WTC11 (cell line): ENCODE results near the gene COBL. TPM values are rescaled to one million over a fixed set of nuclear protein-coding genes. Genes with fewer than 3 reads are reported as not detected.

Source experiments
- ATAC-seq: fragments of 200-7000 bp; cut with Tn5 transposase; 2 replicates; pipeline ENCODE4 v1.10.0; 2021; ENCODE audit warnings: mild to moderate bottlenecking, moderate library complexity
- CTCF ChIA-PET: fragments of 300-600 bp; sonication (Branson Sonifier 250); formaldehyde crosslinking; loops from one replicate; lab custom pipeline; 2021; ENCODE audit warnings: antibody characterized with exemption; lab: Charles Lee
- POLR2A ChIA-PET: fragments of 350-600 bp; sonication (Branson Sonifier 250); formaldehyde crosslinking; loops from one replicate; lab custom pipeline; 2021; ENCODE audit warnings: antibody characterized with exemption; lab: Charles Lee
- DNase-seq: peaks from one replicate; pipeline ENCODE4 v3.0.0; 2021; ENCODE audit warnings: low spot score
- H3K27ac Mint-ChIP-seq: 2 replicates; pipeline ENCODE4 v1.8.0; 2021; ENCODE audit warnings: mixed read lengths
- H3K27me3 Mint-ChIP-seq: 2 replicates; pipeline ENCODE4 v1.8.0; 2021; ENCODE audit warnings: low read depth, mild to moderate bottlenecking, moderate library complexity, mixed read lengths
- H3K36me3 Mint-ChIP-seq: 2 replicates; pipeline ENCODE4 v1.8.0; 2021; ENCODE audit warnings: mixed read lengths
- H3K4me1 Mint-ChIP-seq: 2 replicates; pipeline ENCODE4 v1.8.0; 2022; ENCODE audit warnings: mixed read lengths
- H3K4me3 Mint-ChIP-seq: 2 replicates; pipeline ENCODE4 v1.8.0; 2021; ENCODE audit warnings: mild to moderate bottlenecking, moderate library complexity, mixed read lengths
- H3K9me3 Mint-ChIP-seq: 2 replicates; pipeline ENCODE4 v1.8.0; 2021; ENCODE audit warnings: mixed read lengths
- CREM ChIP-seq: sonication (generic); formaldehyde crosslinking; IDR thresholded peaks from 2 replicates; pipeline ENCODE4 v1.8.1; 2022; ENCODE audit warnings: mild to moderate bottlenecking, missing genetic modification reagents, moderate library complexity
- FOXK1 ChIP-seq: sonication (generic); formaldehyde crosslinking; IDR thresholded peaks from 2 replicates; pipeline ENCODE4 v1.8.0; 2022; ENCODE audit warnings: mild to moderate bottlenecking, moderate library complexity, missing genetic modification reagents
- FOXP1 ChIP-seq: sonication (generic); formaldehyde crosslinking; IDR thresholded peaks from 2 replicates; pipeline ENCODE4 v1.8.0; 2022; ENCODE audit warnings: missing genetic modification reagents, mild to moderate bottlenecking, moderate library complexity, borderline replicate concordance
- GABPB1 ChIP-seq: sonication (generic); formaldehyde crosslinking; IDR thresholded peaks from 2 replicates; pipeline ENCODE4 v1.8.1; 2023; ENCODE audit warnings: mild to moderate bottlenecking, missing genetic modification reagents
- JUN ChIP-seq: sonication (generic); formaldehyde crosslinking; IDR thresholded peaks from 2 replicates; pipeline ENCODE4 v1.8.0; 2023; ENCODE audit warnings: mild to moderate bottlenecking, missing genetic modification reagents
- NFATC4 ChIP-seq: fragments of 250-450 bp; sonication (Bioruptor Pico); IDR thresholded peaks from 2 replicates; pipeline ENCODE4 v1.9.0; 2021; ENCODE audit warnings: mild to moderate bottlenecking
- NFYB ChIP-seq: sonication (generic); formaldehyde crosslinking; conservative IDR thresholded peaks from 2 replicates; pipeline ENCODE4 v1.8.0; 2022; ENCODE audit warnings: low read depth, missing genetic modification reagents
- RELA ChIP-seq: sonication (generic); formaldehyde crosslinking; IDR thresholded peaks from 2 replicates; pipeline ENCODE4 v1.8.1; 2022; ENCODE audit warnings: missing genetic modification reagents, mild to moderate bottlenecking, borderline replicate concordance
- SMAD4 ChIP-seq: sonication (generic); formaldehyde crosslinking; IDR thresholded peaks from 2 replicates; pipeline ENCODE4 v1.8.0; 2022; ENCODE audit warnings: mild to moderate bottlenecking, missing genetic modification reagents
- TP53 ChIP-seq: sonication (generic); formaldehyde crosslinking; IDR thresholded peaks from 2 replicates; pipeline ENCODE4 v1.8.1; 2023; ENCODE audit warnings: mild to moderate bottlenecking, missing genetic modification reagents
- ZNF317 ChIP-seq: sonication (generic); formaldehyde crosslinking; IDR thresholded peaks from 2 replicates; pipeline ENCODE4 v1.8.1; 2023; ENCODE audit warnings: low read depth, mild to moderate bottlenecking, moderate library complexity, missing genetic modification reagents, borderline replicate concordance
- ZNF396 ChIP-seq: fragments of 250-450 bp; sonication (Bioruptor Pico); IDR thresholded peaks from 2 replicates; pipeline ENCODE4 v1.8.0; 2021; ENCODE audit warnings: mild to moderate bottlenecking, moderate library complexity, borderline replicate concordance
- ZNF423 ChIP-seq: fragments of 250-450 bp; sonication (Bioruptor Pico); IDR thresholded peaks from 2 replicates; pipeline ENCODE4 v2.1.2; 2022; ENCODE audit warnings: mild to moderate bottlenecking, moderate library complexity
- total RNA-seq: library from RNA; stranded (reverse); gene quantifications from 3 replicates; pipeline ENCODE4 v1.2.3, GENCODE V29; 2021
- TF ChIP-seq, protein P1 (sequence below): fragments of 250-450 bp; sonication (Bioruptor Pico); IDR thresholded peaks from 2 replicates; pipeline ENCODE4 v1.9.0; 2021; ENCODE audit warnings: mild to moderate bottlenecking
- TF ChIP-seq, protein P2 (sequence below): fragments of 250-450 bp; sonication (Bioruptor Pico); IDR thresholded peaks from 2 replicates; pipeline ENCODE4 v1.9.0; 2021; ENCODE audit warnings: mild to moderate bottlenecking, borderline replicate concordance
- TF ChIP-seq, protein P3 (sequence below): sonication (generic); formaldehyde crosslinking; IDR thresholded peaks from 2 replicates; pipeline ENCODE4 v1.8.1; 2023; ENCODE audit warnings: mild to moderate bottlenecking, missing genetic modification reagents, moderate library complexity
- TF ChIP-seq, protein P4 (sequence below): sonication (generic); formaldehyde crosslinking; IDR thresholded peaks from 2 replicates; pipeline ENCODE4 v1.8.1; 2022; ENCODE audit warnings: missing genetic modification reagents, borderline replicate concordance
- TF ChIP-seq, protein P5 (sequence below): sonication (generic); formaldehyde crosslinking; IDR thresholded peaks from 2 replicates; pipeline ENCODE4 v1.8.1; 2022; ENCODE audit warnings: mild to moderate bottlenecking, missing genetic modification reagents, moderate library complexity, borderline replicate concordance
- TF ChIP-seq, protein P6 (sequence below): sonication (generic); formaldehyde crosslinking; IDR thresholded peaks from 2 replicates; pipeline ENCODE4 v1.8.0; 2023; ENCODE audit warnings: missing genetic modification reagents

COBL gene
- total RNA-seq, 1 experiment from 2014 or later = 36.5 TPM

DNA sequence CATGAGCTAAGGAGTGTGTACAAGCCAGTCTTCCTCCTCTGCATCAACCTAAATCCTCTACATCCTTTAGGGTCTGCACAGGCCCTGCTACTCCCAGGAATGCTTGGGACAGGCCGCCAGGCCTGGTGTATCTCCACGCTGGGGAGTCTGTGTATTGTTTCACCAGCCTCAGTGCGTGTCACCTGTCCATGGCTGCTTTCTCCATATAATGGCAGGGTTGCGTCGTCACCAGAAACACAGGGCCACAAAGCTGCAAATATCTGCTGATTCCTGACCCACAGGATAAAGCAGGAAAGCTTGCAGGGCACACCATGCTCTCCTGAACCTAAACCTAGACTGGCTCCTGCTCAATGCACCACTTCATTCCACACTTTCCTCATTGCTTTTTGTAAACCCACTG lies 45.6 kb downstream of the COBL start (continued):
- no peak for TF ChIP-seq RELA (CRISPR knock-in tag)
- no peak for TF ChIP-seq CREM (CRISPR knock-in tag)
- TF ChIP-seq, protein P1, sequence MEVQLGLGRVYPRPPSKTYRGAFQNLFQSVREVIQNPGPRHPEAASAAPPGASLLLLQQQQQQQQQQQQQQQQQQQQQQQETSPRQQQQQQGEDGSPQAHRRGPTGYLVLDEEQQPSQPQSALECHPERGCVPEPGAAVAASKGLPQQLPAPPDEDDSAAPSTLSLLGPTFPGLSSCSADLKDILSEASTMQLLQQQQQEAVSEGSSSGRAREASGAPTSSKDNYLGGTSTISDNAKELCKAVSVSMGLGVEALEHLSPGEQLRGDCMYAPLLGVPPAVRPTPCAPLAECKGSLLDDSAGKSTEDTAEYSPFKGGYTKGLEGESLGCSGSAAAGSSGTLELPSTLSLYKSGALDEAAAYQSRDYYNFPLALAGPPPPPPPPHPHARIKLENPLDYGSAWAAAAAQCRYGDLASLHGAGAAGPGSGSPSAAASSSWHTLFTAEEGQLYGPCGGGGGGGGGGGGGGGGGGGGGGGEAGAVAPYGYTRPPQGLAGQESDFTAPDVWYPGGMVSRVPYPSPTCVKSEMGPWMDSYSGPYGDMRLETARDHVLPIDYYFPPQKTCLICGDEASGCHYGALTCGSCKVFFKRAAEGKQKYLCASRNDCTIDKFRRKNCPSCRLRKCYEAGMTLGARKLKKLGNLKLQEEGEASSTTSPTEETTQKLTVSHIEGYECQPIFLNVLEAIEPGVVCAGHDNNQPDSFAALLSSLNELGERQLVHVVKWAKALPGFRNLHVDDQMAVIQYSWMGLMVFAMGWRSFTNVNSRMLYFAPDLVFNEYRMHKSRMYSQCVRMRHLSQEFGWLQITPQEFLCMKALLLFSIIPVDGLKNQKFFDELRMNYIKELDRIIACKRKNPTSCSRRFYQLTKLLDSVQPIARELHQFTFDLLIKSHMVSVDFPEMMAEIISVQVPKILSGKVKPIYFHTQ (CRISPR knock-in tag) = no peak
- TF ChIP-seq NFYB = no peak
- no peak for TF ChIP-seq FOXK1
- TF ChIP-seq JUN (CRISPR knock-in tag) = no peak

DNA sequence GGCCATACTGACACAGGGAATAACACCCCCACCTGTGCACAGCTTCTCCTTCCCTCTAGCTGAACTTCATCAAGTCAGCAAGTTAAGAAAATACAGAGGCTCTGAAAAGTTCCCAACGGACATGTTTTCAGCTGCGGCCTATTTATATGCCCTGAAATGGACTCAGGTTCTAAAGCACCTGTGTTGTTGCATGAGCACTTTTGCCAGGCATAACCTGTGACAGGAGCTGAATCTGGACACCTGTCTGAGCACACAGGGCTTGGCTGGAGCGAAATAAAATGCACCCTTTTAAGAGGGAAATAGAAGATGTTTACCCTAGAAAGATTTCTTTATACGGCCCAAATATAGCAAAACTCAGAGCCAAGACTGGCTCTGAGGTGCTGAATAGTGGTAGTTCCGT lies 46.7 kb downstream of the COBL start:
- Mint-ChIP-seq H3K27me3 (no peaks in the 10 kb centered on the region), H3K4me3 (no peak overlapping the region), H3K36me3 (no peaks in the 10 kb centered on the region), H3K27ac (no peak overlapping the region), H3K4me1 (peaks cover 40% of the 10 kb centered on the region), H3K9me3 (0 out of 2 replicates have a peak, but pooled peaks cover 3% of the 10 kb centered on the region)
- POLR2A ChIA-PET = interaction anchor here (0.5 kb wide), 1 partner anchor 28 kb away, joined by 3 read pairs; no protein-coding TSS in a partner anchor
- no peak for ATAC-seq
- no peak for DNase-seq
- TF ChIP-seq GABPB1 (CRISPR knock-in tag) (no peak), ZNF396 (CRISPR knock-in tag) (no peak), ZNF317 (no peak)
- CTCF ChIA-PET = interaction anchor here (1.5 kb wide), 1 partner anchor 107 kb away, joined by 5 read pairs; no protein-coding TSS in a partner anchor

DNA sequence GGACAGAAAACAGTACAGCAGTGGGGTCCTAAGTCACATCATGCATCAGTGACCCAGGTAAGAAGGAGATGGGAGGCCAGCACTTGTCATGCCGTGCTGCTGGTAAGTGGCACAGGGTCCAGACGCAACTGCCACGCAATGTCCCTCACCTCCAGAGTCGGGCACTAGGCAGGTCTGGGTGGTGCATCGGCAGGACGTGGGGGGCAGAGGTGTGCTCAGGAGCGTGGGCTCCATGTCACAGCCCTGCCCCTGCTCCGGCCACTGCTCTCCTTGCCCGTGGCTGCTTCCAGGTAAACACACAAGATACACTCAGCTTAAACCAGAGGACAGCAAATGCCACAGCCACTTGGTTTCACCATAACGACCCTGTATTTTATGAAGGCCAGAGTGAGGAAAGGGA lies 47.3 kb downstream of the COBL start:
- Mint-ChIP-seq H3K27ac (peak overlapping the region; percentile 61), H3K4me1 (peaks cover 34% of the 10 kb centered on the region), H3K27me3 (no peaks in the 10 kb centered on the region), H3K9me3 (0 out of 2 replicates have a peak, but pooled peaks cover 3% of the 10 kb centered on the region)
- DNase-seq (no peak), ATAC-seq (no peak)
- CTCF ChIA-PET = interaction anchor here (0.7 to 1.5 kb wide), 2 partner anchors 26 to 107 kb away, joined by 3 to 5 read pairs; no protein-coding TSS in a partner anchor
- POLR2A ChIA-PET = no interaction called here
- TF ChIP-seq, protein P2, sequence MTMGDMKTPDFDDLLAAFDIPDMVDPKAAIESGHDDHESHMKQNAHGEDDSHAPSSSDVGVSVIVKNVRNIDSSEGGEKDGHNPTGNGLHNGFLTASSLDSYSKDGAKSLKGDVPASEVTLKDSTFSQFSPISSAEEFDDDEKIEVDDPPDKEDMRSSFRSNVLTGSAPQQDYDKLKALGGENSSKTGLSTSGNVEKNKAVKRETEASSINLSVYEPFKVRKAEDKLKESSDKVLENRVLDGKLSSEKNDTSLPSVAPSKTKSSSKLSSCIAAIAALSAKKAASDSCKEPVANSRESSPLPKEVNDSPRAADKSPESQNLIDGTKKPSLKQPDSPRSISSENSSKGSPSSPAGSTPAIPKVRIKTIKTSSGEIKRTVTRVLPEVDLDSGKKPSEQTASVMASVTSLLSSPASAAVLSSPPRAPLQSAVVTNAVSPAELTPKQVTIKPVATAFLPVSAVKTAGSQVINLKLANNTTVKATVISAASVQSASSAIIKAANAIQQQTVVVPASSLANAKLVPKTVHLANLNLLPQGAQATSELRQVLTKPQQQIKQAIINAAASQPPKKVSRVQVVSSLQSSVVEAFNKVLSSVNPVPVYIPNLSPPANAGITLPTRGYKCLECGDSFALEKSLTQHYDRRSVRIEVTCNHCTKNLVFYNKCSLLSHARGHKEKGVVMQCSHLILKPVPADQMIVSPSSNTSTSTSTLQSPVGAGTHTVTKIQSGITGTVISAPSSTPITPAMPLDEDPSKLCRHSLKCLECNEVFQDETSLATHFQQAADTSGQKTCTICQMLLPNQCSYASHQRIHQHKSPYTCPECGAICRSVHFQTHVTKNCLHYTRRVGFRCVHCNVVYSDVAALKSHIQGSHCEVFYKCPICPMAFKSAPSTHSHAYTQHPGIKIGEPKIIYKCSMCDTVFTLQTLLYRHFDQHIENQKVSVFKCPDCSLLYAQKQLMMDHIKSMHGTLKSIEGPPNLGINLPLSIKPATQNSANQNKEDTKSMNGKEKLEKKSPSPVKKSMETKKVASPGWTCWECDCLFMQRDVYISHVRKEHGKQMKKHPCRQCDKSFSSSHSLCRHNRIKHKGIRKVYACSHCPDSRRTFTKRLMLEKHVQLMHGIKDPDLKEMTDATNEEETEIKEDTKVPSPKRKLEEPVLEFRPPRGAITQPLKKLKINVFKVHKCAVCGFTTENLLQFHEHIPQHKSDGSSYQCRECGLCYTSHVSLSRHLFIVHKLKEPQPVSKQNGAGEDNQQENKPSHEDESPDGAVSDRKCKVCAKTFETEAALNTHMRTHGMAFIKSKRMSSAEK (CRISPR knock-in tag) = no peak
- TF ChIP-seq FOXP1 (CRISPR knock-in tag) = peak; percentile 44; the same call in 1 of the 2 replicates
- TF ChIP-seq, all 79 proteins: peak for 1
- Mint-ChIP-seq H3K4me3 (no peak overlapping the region), H3K36me3 (no peaks in the 10 kb centered on the region)

DNA sequence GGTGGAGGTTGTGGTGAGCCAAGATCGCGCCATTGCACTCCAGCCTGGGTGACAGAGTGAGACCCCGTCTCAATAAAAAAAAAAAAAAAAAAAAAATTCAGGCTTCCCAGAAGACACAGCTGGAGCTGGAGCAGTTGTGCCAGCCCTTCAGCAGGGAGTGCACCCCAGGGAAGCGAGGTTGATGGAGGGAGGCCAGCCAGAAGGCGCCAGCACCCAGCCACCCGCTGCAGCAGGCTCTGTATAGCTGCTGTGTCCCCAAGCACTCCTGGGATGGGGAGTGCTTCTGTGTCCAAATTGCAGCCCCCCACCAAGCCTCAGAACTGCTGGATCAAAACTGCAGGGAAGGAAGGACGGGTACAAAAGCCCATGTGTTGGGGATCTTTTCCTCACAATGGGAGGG lies 47.8 kb downstream of the COBL start:
- H3K36me3 Mint-ChIP-seq = no peaks in the 10 kb centered on the region
- H3K27ac Mint-ChIP-seq = no peak overlapping the region; the same call in 1 of the 2 replicates
- ChIA-PET POLR2A (no interaction called here), CTCF (interaction anchor here (0.7 to 1.5 kb wide), 2 partner anchors 25 to 106 kb away, joined by 3 to 5 read pairs; no protein-coding TSS in a partner anchor)
- no peaks in the 10 kb centered on the region for H3K27me3 Mint-ChIP-seq
- 0 out of 2 replicates have a peak, but pooled peaks cover 3% of the 10 kb centered on the region for H3K9me3 Mint-ChIP-seq
- DNase-seq (no peak), ATAC-seq (no peak)
- no peak overlapping the region for H3K4me3 Mint-ChIP-seq
- peaks cover 32% of the 10 kb centered on the region for H3K4me1 Mint-ChIP-seq
- TF ChIP-seq NFATC4 (CRISPR knock-in tag) = no peak
- no peak for TF ChIP-seq SMAD4 (CRISPR knock-in tag)
- TF ChIP-seq, protein P3, sequence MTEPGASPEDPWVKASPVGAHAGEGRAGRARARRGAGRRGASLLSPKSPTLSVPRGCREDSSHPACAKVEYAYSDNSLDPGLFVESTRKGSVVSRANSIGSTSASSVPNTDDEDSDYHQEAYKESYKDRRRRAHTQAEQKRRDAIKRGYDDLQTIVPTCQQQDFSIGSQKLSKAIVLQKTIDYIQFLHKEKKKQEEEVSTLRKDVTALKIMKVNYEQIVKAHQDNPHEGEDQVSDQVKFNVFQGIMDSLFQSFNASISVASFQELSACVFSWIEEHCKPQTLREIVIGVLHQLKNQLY (CRISPR knock-in tag) = no peak
- TF ChIP-seq, protein P4, sequence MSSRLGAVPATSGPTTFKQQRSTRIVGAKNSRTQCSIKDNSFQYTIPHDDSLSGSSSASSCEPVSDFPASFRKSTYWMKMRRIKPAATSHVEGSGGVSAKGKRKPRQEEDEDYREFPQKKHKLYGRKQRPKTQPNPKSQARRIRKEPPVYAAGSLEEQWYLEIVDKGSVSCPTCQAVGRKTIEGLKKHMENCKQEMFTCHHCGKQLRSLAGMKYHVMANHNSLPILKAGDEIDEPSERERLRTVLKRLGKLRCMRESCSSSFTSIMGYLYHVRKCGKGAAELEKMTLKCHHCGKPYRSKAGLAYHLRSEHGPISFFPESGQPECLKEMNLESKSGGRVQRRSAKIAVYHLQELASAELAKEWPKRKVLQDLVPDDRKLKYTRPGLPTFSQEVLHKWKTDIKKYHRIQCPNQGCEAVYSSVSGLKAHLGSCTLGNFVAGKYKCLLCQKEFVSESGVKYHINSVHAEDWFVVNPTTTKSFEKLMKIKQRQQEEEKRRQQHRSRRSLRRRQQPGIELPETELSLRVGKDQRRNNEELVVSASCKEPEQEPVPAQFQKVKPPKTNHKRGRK (CRISPR knock-in tag) = no peak
- TF ChIP-seq CREM (CRISPR knock-in tag) = no peak
- TF ChIP-seq ZNF423 = no peak
- TF ChIP-seq, protein P5, sequence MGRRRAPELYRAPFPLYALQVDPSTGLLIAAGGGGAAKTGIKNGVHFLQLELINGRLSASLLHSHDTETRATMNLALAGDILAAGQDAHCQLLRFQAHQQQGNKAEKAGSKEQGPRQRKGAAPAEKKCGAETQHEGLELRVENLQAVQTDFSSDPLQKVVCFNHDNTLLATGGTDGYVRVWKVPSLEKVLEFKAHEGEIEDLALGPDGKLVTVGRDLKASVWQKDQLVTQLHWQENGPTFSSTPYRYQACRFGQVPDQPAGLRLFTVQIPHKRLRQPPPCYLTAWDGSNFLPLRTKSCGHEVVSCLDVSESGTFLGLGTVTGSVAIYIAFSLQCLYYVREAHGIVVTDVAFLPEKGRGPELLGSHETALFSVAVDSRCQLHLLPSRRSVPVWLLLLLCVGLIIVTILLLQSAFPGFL (CRISPR knock-in tag) = no peak
- TF ChIP-seq, protein P6, sequence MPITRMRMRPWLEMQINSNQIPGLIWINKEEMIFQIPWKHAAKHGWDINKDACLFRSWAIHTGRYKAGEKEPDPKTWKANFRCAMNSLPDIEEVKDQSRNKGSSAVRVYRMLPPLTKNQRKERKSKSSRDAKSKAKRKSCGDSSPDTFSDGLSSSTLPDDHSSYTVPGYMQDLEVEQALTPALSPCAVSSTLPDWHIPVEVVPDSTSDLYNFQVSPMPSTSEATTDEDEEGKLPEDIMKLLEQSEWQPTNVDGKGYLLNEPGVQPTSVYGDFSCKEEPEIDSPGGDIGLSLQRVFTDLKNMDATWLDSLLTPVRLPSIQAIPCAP (CRISPR knock-in tag) = no peak
- no peak for TF ChIP-seq TP53 (CRISPR knock-in tag)
